MM.1S (cell line): ENCODE data around the gene URB1.

Source experiments
- EZH2 ChIP-seq: fragments of 300-600 bp; sonication (generic); optimal IDR thresholded peaks from 2 replicates; pipeline ENCODE3; 2017; ENCODE audit warnings: low read depth, mild to moderate bottlenecking, antibody characterized with exemption, low read length, mixed read lengths
- TF ChIP-seq, protein P1 (sequence below): fragments of 300-600 bp; sonication (generic); IDR thresholded peaks from 2 replicates; pipeline ENCODE4 v1.5.1; 2016; ENCODE audit warnings: antibody characterized with exemption, low read length, mixed read lengths

DNA sequence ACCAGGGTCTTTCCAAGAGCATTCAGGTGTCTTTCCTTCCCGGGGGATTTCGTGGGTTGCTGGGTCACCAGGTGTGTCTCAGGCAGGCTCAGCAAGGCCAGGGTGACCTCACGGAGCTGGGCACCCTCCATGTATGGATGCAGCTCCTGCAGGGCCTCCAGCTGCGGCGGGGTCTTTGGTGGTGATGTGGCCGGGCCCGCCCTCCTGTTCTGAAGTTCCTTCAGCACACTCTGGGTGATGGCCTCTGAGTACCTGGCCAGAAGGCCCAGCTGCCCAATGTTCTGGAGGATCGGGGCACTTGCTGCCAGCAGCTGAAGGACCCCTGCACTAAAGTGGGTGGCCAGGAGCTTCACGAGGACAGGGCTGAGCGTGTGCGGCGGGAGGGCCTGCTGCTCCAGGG, 45.5 kb downstream of the URB1 start:
- no peak for TF ChIP-seq EZH2
- TF ChIP-seq, protein P1, sequence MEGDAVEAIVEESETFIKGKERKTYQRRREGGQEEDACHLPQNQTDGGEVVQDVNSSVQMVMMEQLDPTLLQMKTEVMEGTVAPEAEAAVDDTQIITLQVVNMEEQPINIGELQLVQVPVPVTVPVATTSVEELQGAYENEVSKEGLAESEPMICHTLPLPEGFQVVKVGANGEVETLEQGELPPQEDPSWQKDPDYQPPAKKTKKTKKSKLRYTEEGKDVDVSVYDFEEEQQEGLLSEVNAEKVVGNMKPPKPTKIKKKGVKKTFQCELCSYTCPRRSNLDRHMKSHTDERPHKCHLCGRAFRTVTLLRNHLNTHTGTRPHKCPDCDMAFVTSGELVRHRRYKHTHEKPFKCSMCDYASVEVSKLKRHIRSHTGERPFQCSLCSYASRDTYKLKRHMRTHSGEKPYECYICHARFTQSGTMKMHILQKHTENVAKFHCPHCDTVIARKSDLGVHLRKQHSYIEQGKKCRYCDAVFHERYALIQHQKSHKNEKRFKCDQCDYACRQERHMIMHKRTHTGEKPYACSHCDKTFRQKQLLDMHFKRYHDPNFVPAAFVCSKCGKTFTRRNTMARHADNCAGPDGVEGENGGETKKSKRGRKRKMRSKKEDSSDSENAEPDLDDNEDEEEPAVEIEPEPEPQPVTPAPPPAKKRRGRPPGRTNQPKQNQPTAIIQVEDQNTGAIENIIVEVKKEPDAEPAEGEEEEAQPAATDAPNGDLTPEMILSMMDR, result no peak
